Muscle of back (tissue), 11 donors: ENCODE measurements around the gene BCAS3. TPM values are rescaled to one million over a fixed set of nuclear protein-coding genes. Genes with fewer than 3 reads are reported as not detected.
A peak's percentile ranks its signal among the peaks of the same experiment; 100 is the strongest.
"Not testable (repeated sequence)": the region's sequence is repeated elsewhere in the genome, so short reads cannot be mapped to it uniquely, and the experiment has no call there.

Experiments used
- DNase-seq, 3 donors: peaks; one replicate each; pipeline versions ENCODE4 v3.0.0 to v3.0.0-alpha.2; 2013
- polyA plus RNA-seq, 10 donors: library from polyadenylated mRNA; unstranded; fragments of 120-200 nt; gene quantifications; one replicate each; pipeline ENCODE4 v1.2.1, GENCODE V29; 2013; ENCODE audit not compliant: insufficient read length in 10 of 10

BCAS3 gene
- polyA plus RNA-seq, 10 donors, result 8.0 to 13.2 (median 10.2) TPM

DNA sequence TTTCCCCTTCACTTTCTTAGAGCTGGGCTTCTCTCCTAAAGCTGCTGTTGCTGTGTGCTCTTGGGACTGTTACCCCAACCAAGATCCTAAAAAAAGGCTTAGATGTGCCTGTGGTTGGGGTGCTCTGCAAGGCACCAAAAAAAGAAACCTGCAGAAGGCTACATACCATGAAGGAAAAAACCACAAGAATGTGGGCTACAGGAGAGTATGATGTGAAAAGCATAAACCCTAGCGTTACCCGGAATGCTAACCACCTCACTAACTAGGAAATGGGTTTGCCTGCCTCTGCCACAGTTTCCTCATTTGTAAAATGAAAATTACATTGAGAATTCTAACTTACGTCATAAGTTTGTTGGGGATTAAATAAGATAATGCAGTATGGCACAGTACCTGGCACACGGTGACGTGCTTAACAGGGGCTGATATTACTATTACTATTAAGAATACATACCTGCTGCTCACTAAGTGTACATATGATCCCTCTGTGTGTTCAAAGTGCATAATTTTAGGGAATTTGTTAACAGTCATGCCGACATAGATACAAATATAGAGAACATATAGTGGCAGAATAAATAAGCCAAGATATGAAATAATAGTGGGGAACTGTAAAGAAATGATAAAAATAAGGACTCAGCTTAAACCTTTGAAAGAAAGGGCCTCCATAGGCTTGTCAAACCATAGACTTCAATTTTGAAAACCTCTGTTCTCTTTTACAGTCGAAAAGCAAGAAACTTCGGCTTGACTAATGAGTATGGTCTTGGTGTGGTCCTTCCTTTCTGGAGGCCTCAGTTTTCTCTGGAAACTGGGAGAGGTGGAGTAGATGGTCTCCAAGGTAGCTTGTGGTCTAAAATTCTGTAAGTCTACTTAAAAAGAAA, 544.2 kb downstream of the BCAS3 start:
- DNase-seq, result no peak

DNA sequence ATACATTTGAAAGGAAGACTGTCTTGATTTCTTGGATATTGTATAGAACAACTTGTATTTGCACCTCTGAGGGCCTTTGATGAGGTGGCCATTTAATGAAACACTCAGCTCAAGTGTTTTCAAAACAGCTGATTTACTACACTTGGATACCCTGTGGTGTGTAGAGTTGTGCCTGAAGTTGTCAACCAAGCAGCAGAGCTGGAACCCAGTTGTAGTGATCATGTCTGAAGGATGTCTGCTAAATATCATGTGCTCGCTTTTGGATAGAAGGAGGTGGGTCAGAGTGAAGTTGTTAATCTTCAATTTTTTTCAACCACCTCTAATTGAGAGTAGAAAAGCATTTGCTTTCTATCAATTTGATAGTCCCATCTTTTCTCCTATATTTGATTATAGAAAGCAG, 546.1 kb downstream of the BCAS3 start:
- DNase-seq, result no peak

DNA sequence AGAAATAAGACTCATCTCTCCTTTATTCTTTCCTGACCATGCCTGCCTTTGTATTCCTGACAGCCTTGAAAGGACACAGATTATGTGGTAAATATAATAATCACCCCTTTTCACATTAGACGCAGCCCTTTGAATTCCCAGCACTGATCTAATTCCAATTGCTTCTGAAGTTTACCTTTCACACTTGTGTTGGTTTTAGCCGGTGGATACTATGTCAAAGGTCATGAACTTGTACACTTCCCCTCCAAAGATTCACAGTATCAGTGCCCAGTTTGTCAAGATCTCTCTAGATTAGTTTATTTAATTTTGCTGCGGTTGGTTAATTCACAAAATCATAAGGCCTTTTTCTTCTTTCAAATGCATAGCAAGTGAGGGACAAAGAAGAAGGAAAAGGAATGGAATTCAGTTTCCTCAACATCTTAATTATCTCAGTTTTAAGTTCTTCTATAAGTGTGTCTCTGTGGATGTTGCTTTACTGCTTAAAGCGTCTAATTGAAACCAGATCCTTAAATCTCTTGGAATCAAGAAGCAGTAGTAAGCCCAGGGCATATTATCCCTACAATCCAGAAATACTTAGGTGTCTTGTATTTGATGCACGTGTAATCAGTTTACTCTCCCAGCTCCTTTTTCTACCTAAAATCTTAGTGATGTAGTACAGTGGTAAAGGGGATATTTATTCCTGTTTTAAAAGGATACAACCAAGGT, 547.7 kb downstream of the BCAS3 start:
- DNase-seq, result no peak

DNA sequence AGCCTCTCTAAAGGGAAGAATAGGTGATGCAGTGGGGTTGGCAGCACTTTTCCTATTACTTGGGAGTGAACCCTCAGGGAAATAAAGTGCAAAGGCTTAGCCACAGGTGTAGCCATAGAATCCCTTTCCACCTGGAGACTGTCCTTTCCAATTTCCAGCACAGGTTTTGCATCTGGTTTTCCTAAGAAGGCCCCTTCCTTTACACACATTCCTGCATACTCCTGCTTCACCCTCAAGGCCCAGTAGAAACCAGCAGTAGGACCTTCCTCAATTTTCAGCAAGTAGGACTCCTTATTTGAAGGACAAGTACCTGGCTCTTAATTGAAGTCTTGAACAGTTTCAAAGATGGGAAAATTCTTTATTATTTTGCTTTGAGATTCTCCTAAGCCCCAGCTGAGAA, 550.2 kb downstream of the BCAS3 start:
- DNase-seq, result no peak

DNA sequence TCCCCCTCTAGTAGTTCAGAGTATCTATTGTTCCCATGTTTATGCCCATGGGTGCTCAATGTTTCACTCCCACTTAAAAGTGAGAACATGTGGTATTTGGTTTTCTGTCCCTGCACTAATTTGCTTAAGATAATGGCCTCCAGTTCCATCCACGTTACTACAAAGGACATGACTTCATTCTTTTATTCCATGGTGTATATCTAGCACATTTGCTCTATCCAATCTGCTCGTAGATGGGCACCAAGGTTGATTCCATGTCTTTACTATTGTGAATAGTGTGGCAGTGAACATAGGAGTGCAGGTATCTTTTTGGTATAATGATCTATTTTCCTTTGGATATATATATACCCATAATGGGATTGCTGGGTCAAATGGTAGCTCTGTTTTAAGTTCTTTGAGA, 552.8 kb downstream of the BCAS3 start:
- DNase-seq, result no peak

DNA sequence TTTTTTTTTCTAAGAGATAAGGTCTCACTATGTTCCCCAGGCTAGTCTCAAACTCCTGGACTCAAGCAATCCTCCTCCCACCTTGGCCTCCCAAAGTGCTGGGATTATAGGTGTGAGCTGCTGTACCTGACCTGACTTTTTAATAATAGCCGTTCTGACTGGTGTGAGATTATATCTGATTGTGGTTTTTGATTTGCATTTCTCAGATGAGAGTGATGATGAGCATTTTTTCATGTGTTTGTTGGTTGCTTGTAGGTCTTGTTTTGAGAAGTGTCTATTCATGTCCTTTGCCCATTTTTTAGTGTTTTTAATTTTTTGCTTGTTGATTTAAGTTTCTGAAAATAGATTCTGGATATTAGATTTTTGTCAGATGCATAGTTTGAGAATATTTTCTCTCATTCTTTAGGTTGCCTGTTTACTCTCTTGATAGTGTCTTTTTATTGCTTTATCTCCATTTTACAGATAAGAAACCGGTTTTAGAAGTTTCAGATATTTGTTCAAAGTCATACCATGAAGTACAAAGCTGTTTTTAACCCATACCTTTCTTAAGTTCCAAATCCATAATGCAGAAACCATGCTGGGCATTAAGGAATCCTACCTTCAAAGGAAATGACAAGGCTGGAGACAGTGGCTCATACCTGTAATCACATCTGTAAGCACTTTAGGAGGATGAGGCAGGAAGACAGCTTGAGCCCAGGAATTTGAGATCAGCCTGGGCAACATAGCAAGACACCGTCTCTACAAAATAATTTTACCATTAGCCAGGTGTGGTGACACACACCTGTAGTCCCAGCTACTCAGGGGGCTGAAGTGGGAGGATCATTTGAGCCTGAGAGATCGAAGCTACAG, 553.5 kb downstream of the BCAS3 start:
- no peak for DNase-seq

DNA sequence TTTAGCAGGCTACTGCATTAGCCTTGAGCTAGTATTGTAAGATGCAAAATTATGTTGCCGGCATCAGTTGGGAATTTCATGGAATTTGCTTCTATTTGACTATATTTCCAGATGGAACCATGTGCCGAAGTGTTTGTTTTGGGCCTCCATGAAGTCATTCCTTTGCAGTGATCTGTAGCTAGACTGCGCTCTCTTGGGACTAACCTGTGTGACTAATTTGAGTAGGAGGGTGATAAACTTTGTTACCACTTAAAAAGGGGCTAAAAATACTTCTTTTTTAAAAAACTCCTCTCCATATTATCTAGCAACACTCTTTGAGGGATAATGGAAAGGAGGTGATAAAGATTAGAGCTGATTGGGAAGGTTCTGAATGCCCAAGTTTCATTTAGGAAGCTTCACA, 555.2 kb downstream of the BCAS3 start:
- no peak for DNase-seq

DNA sequence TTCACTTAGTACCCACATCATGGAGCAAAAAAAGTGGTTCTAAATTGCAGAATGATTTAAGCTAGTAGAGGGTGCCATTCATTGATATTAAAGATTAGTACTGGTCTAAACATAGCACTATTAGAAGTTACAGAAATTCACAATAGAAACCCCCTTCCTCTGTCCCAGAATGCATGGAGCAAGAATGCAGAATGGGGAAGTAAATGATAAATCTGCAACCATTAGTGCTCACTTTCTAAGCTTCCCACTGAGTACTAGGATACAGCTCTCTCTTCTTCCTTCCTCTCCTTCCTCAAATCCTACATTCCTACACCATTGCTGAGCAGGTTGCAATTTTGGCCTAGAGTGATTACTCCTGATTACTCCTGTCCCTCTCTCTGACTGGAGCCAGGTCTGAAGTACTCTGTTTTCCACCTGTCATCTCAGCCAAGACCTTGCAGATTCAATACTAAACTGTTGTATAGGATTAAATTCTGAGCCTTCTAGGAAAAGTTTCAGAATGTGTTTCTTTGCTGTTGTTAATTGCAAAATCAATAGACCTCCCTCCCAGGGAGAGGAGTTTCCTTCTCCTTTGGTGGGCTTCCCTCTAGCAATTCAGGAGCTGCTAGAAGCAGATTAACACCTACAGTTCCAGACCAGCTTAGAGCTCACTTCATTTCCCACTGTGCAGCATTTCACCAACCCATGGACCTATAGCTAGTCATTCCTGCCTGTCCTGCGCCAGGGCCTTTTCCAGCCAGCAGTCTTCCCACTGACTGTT, 556.5 kb downstream of the BCAS3 start:
- DNase-seq, result no peak

DNA sequence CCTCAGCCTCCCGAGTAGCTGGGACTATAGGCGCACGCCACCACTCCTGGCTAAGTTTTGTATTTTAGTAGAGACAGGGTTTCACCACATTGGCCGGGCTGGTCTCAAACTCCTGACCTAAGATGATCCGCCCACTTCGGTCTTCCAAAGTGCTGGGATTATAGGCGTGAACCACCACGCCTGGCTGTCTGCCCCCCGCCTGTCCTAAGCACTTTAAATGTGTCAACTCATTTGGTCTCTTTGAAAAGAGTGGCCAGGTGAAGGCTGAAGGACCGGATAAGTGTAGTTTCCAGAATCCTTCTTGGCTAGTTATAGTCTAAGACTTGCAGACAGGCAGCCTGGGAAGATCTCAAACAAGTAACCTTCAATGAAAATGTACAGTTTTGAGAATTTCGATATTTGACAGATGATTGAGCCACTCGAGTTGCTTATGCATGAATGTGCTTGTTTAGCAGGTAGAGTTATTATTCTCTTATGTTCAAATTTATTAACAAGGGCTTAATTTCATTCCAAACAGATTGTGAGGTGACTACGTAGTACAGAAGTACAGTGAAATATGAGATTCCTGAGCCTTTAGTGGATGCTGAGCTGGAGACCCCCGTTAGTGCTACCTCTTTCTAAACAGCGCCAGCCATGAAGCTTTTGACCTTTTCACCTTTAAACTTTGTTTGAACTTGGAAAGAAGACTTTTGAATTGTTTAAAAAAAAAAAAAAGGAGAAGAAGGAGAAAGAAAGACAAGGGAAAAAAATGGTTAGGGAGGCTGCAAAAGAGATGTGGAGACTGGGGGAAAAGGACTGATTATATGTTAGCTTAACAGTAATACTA, 557.6 kb downstream of the BCAS3 start:
- DNase-seq, result no peak

DNA sequence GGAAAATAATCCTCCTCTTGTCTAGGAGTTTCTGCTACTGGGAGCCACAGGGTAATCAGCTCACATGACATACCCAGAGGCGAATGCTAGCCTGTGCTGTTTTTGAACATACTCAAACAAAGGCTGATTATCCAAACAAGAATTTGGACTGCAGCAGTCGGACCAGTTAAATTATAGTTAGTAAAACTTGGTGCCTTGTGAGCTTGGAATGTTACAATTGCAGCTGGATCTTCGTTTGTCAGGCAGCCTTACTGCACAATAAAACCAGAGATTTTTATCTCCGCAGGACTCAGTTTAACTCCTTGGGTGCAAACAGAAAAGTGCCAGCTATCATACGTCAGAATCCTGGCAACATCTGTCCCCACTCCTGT, 558.2 kb downstream of the BCAS3 start:
- DNase-seq, result no peak

DNA sequence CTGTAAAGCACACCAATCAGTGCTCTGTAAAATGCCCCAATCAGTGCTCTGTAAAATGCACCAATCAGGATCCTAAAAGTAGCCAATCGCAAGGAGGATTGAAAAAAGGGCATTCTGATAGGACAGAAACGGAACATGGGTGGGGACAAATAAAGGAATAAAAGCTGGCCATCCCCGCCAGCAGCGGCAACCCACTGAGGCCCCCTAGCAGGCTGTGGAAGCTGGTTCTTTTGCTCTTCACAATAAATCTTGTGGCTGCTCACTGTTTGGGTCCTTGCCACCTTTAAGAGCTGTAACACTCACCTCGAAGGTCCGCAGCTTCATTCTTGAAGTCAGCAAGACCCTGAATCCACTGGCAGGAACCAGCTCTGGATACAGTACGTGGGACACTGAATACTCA, 559.6 kb downstream of the BCAS3 start:
- no peak for DNase-seq

DNA sequence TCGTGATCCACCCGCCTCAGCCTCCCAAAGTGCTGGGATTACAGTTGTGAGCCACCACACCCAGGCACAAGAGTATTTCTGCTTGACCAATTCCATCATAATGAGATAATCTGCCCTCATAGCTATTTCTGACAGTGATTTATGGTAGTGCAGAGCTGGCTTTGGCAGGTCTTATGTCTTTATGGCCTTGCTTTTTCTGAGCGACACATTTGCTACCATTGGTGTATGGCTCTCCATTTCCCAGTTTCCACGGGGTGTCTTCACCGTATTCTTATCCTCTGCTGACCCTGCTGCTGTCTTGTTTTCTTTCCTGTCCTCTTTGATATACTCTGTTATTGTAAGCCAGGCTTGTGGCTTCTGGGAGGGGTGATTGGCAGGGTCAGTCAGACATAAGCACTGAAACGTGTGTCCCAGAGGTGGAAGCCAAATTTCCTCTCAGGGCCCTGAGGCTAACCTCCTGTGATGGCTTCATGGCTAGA, 560.8 kb downstream of the BCAS3 start:
- no peak for DNase-seq

DNA sequence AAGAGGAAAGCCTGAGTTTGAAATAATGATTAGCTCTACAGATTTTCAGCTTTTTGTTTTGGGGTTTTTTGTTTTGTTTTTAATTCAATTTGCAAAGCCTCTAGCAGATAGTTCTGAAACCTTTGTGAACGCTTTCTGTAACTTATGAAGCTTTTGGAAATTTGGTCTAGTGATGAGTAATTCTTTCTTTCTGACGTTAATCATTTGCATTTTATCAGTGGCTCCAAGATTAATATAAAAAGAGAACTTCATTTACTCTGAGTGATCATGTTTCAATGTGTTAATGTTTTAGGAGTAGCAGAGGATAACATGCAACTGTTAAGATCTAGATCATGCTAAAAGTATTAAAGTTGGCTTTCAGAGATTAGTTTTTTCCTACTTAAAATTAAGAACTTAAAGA, 561.7 kb downstream of the BCAS3 start:
- DNase-seq, result no peak

DNA sequence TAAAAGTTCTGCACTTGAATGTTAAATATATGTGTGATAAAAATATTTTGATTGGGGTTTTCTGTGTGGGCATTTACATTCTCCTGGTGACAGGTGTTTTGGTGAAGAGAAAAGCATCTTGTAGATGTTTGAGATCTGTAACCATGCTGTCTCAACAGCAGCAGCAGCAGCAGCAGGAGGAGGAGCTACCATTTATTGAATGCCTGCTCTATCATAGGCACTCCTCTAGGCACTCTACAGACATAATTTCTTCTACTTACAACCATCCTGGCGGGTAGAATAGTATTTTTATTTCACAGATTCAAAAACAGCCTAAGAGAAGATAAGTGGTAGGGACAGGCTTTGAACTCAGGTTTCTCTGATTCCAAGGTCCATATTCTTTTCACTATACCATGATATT, 562.3 kb downstream of the BCAS3 start:
- DNase-seq, result no peak

DNA sequence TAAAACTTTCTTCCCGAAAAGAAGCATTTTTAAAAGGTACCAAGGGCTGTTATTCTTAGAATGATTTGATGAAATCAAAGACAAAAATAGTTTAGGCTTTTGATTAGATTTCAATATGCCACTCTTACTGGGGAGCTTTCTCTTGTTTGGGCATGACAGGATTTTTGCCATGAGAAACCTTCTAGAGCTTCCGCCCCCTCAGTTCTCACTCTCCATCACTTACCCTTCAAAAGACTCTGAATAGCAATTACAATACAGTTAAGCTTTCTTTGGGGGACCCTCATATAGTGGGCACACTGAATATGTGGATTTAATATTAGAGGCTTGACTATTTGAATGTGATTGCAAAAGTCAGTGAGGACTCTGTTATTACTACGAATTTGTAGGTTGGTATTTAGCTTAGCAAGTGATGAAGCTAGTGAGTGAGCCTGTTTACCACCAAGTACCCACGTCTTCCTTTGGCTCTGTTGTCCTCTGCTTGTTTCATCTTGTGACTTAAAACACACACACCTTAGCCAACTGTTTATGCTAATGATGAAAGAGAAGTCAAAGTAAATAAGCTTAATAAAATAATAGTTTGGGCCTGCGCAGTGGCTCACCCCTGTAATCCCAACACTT, 563.3 kb downstream of the BCAS3 start:
- no peak for DNase-seq

DNA sequence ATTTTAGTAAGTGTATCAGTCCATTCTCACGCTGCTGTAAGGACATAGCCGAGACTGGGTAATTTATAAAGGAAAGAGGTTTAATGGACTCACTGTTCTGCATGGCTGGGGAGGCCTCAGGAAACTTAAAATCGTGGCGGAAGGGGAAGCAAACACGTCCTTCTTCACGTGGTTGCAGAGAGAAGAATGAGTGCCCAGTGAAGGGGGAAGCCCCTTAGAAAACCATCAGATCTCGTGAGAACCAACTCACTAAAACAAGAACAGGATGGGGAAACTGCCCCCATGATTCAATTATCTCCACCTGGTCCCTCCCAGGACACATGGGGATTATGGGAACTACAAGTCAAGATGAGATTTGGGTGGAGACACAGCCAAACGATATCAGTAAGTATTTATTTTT, 567.3 kb downstream of the BCAS3 start:
- DNase-seq, result not testable (repeated sequence)

DNA sequence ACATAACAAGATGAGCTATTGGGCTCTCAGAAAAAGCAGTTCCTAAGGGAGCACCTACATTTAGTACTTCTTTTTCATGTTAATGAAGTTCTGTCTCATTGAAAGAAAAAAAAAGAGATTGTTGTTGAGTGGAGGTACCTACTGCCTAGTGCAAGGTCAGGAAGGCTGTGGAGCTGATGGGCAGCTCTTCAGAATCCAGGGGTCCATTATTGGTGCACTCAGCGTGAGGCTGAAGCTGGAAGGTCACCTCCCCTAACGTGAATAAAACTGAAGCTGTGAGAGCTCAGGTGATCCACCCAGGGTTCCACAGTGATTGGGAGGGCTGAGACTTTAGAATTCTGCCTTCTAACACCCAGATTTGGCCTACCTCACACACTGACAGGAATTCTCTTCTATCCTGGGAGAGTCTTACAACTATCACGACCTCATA, 568.1 kb downstream of the BCAS3 start:
- no peak for DNase-seq

DNA sequence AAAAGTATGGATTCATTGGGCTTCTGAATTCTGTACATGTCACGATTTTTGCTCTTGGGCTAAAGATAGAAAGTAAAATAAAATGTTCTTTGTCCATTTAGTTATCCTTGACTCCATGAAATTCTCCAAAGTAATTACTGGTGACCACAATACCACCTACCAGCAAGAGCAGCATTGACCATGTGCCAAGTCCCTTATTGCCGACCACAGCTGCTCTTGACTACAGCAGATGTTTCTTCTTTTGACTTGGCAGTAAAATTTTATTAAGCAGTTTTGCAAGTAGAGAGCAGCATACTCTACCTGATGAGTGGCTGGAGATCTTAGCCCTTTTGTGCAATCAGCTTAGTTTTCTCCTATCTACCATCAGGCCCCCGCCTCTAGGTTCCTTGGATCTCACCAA, 569.8 kb downstream of the BCAS3 start:
- DNase-seq, result peak in 2 of 3 donors; percentile 42 to 67

DNA sequence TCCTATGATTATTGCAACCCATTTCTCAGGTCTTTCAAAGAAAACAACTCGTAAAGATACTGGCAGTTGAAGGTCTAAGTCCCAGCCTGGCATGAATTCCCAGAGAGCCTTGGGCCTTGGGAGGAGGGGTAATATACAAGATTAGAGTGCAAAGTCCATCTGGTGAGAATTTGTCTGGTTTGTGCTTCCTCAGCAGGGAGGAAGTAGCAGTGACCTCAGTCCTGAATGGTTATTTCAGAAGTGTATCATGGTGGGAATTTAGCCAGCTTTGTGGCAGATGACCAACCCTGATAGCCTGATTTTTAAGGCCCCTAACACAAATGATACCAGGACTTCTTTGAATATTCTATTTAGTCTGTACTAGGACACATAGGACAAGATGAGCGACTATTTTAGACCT, 570.7 kb downstream of the BCAS3 start:
- no peak for DNase-seq

DNA sequence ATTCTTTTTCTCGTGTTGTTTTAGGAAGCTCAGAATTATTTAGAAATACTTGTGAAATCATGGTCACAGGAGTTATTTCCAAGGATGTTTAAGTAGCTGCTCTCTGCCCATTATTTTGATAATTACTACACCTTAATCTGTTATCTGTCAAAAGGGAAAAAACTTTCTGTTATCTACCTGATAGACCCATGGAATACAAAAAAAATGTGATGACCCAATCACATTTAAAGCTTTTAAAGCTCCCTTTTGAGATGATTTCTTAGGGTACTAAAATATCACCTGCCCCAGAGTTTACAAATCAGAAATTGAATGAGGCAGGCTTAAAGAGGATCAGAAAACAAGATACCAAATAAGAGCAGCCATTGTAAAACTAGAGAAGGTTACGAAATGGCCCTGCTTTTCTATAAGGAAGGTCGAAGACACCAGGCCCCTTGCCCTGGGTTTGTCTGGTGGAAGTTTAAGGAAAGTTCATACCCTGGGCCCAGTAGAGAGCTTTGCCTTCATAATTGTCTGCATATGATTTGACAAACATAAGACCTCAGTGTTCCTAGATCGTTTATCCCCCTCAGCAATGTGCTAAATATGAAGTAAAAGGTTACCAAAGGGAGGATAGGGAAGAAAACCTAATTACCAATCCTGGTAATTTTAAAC, 572.1 kb downstream of the BCAS3 start:
- no peak for DNase-seq
